Psoas muscle (tissue), 8 donors: ENCODE results near the gene F12. TPM values are rescaled to one million over a fixed set of nuclear protein-coding genes. Genes with fewer than 3 reads are reported as not detected.

ENCODE experiments used
- ATAC-seq, 4 donors: fragments of 200-7000 bp; cut with Tn5 transposase; one replicate each; pipeline ENCODE4 v1.9.1; 2020; ENCODE audit warnings: moderate library complexity in 3 of 4, mild to moderate bottlenecking in 2 of 4
- DNase-seq, 2 donors: peaks; one replicate each; pipeline ENCODE4 v3.0.0-alpha.2; 2020
- H3K27ac ChIP-seq: fragments of 200-600 bp; one replicate; pipeline ENCODE4 v1.8.0; 2022
- H3K27me3 ChIP-seq, 3 donors: fragments of 200-600 bp in 1 of 3; one replicate each; pipeline versions ENCODE4 v1.6.1 to v1.8.0; 2013 to 2022; ENCODE audit warnings: low read length in 2 of 3, mild to moderate bottlenecking in 2 of 3, moderate library complexity in 1 of 3; ENCODE audit not compliant: insufficient read depth in 3 of 3
- H3K36me3 ChIP-seq, 2 donors: fragments of 200-600 bp in 1 of 2; one replicate each; pipeline versions ENCODE4 v1.6.1 to v1.8.0; 2013 to 2022; ENCODE audit warnings: low read depth in 1 of 2, mild to moderate bottlenecking in 1 of 2, moderate library complexity in 1 of 2; ENCODE audit not compliant: insufficient read depth in 1 of 2
- H3K4me1 ChIP-seq: fragments of 200-600 bp; one replicate; pipeline ENCODE4 v1.8.0; 2022
- H3K4me3 ChIP-seq: fragments of 200-600 bp; one replicate; pipeline ENCODE4 v1.8.0; 2022; ENCODE audit warnings: mild to moderate bottlenecking
- H3K9me3 ChIP-seq: fragments of 200-600 bp; one replicate; pipeline ENCODE4 v1.8.0; 2022
- CTCF ChIP-seq: fragments of 200-600 bp; IDR thresholded peaks from one replicate; pipeline ENCODE4 v1.8.0; 2022; ENCODE audit warnings: antibody characterized with exemption
- WGBS, 3 donors: extraction: QIAGEN DNeasy Blood & Tissue Kit; methylation state at CpG; one replicate each; pipeline versions ENCODE4 v1.1.6 to v1.1.7; 2013; 5-methylcytosine and 5-hydroxymethylcytosine counted together
- intact Hi-C, 2 donors: fragments of 100-400 bp; cut with DNase I; formaldehyde crosslinking; loops; one replicate each; pipeline versions ENCODE4 v1.11.0 to v1.14.2; 2022
- polyA plus RNA-seq, 3 donors: library from polyadenylated mRNA; stranded (reverse); fragments of 200-250 nt; gene quantifications; one replicate each; pipeline ENCODE4 v1.2.3, GENCODE V29; 2013
- total RNA-seq, 4 donors: library from RNA; stranded (reverse); fragmentation: NEBNext Ultra II Directional in 2 of 4; extraction: Animal tissue kit (Norgen Biotek cat#: 25700) in 2 of 4; gene quantifications; one replicate each; pipeline versions ENCODE4 v1.2.1 to v1.2.4, GENCODE V29; 2021 to 2023
- donor health status: healthy with polysubstance abuse.
- donor health status: DM: no; HTN: no; CAD: no; lungs with moderate emphysema.
- donor health status: Bipolar disorder and iron deficiency.
- donor health status: healthy.
- donor health status: DM: yes; HTN: yes; CAD: no.
- donor health status: DM: no; HTN: no; CAD: no.
- donor health status: DM: no; HTN: no; CAD: no.
- donor health status: DM: yes; HTN: yes; CAD: no.

F12 gene
- total and polyA plus RNA-seq, 7 donors = 0.06 to 0.81 (median 0.24) TPM; not detected in 3

- no peak for ATAC-seq
- 83 to 88% (median 84%) methylated on average over 10 of the region's 10 CpGs for WGBS, 3 donors
These were observed 12.6 kb downstream of the F12 start for GRCh38 chr5:177396807-177397206.

GRCh38 chr5:177396078-177396477 lies 13.3 kb downstream of the F12 start:
- Histone ChIP-seq H3K27ac (no peak overlapping the region), H3K9me3 (no peaks in the 10 kb centered on the region), H3K27me3 (peaks cover 0 to 36% (median 14%) of the 10 kb centered on the region in 3 donors), H3K4me3 (no peak overlapping the region), H3K36me3 (no peaks in the 10 kb centered on the region), H3K4me1 (no peaks in the 10 kb centered on the region)
- DNase-seq (no peak), ATAC-seq (no peak)
- intact Hi-C loops = no loop called here
- WGBS, 3 donors = 43 to 67% (median 46%) methylated on average over 2 to 8 of the region's 8 CpGs
- no peak for TF ChIP-seq CTCF

More at GRCh38 chr5:177396807-177397206, 12.6 kb downstream of the F12 start:
- Histone ChIP-seq H3K4me3 (no peak overlapping the region), H3K36me3 (no peaks in the 10 kb centered on the region), H3K27me3 (peaks cover 0 to 43% (median 16%) of the 10 kb centered on the region in 3 donors), H3K27ac (no peak overlapping the region), H3K9me3 (no peaks in the 10 kb centered on the region), H3K4me1 (no peaks in the 10 kb centered on the region)
- no peak for TF ChIP-seq CTCF
- intact Hi-C loops = no loop called here
- no peak for DNase-seq

GRCh38 chr5:177393990-177394389 lies 15.4 kb downstream of the F12 start:
- Histone ChIP-seq H3K27ac (no peak overlapping the region), H3K27me3 (peaks cover 0 to 15% (median 2%) of the 10 kb centered on the region in 3 donors), H3K4me3 (no peak overlapping the region), H3K4me1 (no peaks in the 10 kb centered on the region), H3K9me3 (no peaks in the 10 kb centered on the region), H3K36me3 (no peaks in the 10 kb centered on the region)
- 52 to 81% (median 74%) methylated on average over 5 of the region's 5 CpGs for WGBS, 3 donors
- intact Hi-C loops = loop anchor here in 1 of 2 donors (5.0 kb wide), 1 partner anchor 108 kb away; no protein-coding TSS in a partner anchor
- no peak for ATAC-seq
- no peak for DNase-seq
- no peak for TF ChIP-seq CTCF

GRCh38 chr5:177393206-177393765 lies 16.1 kb downstream of the F12 start:
- no peaks in the 10 kb centered on the region for H3K4me1 ChIP-seq
- 68 to 70% (median 68%) methylated on average over 1 of the region's 1 CpG for WGBS, 3 donors
- no peak for ATAC-seq
- DNase-seq = no peak
- H3K27me3 ChIP-seq = peaks cover 0 to 8% (median 2%) of the 10 kb centered on the region in 3 donors
- TF ChIP-seq CTCF = no peak
- H3K9me3 ChIP-seq = no peaks in the 10 kb centered on the region
- intact Hi-C loops = loop anchor here in 1 of 2 donors (5.0 kb wide), 1 partner anchor 109 kb away; no protein-coding TSS in a partner anchor
- no peak overlapping the region for H3K4me3 ChIP-seq
- H3K27ac ChIP-seq = no peak overlapping the region
- H3K36me3 ChIP-seq = no peaks in the 10 kb centered on the region

GRCh38 chr5:177392765-177393164 lies 16.6 kb downstream of the F12 start:
- WGBS, 3 donors = 80 to 83% (median 83%) methylated on average over 5 of the region's 5 CpGs
- Histone ChIP-seq H3K9me3 (no peaks in the 10 kb centered on the region), H3K4me1 (no peaks in the 10 kb centered on the region), H3K27me3 (peaks cover 0 to 2% (median 2%) of the 10 kb centered on the region in 3 donors), H3K36me3 (no peaks in the 10 kb centered on the region), H3K27ac (no peak overlapping the region), H3K4me3 (no peak overlapping the region)
- DNase-seq (no peak), ATAC-seq (no peak)
- intact Hi-C loops = loop anchor here in 1 of 2 donors (5.0 kb wide), 1 partner anchor 110 kb away; no protein-coding TSS in a partner anchor
- no peak for TF ChIP-seq CTCF
